Measurements from ENCODE around the gene HAP1.

- TF ChIP-seq CTCF (IDR thresholded peaks at IDR 0.05; ENCODE audit: low read length) (no peak), EZH2phosphoT487 (IDR thresholded peaks at IDR 0.05; ENCODE audit: low read length) (no peak), EZH2 (optimal IDR thresholded peaks at IDR 0.05; ENCODE audit: low read depth, low read length) (no peak)
These were observed 28.9 kb upstream of the HAP1 start for GRCh38 chr17:41763327-41763726.
